Stimulated activated CD4-positive, alpha-beta T cell treated with anti-CD3 and anti-CD28 coated beads, Interleukin-15, amount 100 ng/mL, for 48 hours (primary cell): Measurements from ENCODE around the gene TTYH3.
A peak's percentile ranks its signal among the peaks of the same experiment; 100 is the strongest.
"Not testable (repeated sequence)": the region's sequence is repeated elsewhere in the genome, so short reads cannot be mapped to it uniquely, and the experiment has no call there.

Source experiments
- DNase-seq, 2 donors: peaks; one replicate each; pipeline ENCODE4 v3.0.0-alpha.2; 2020; ENCODE audit warnings: low read depth in 2 of 2

The TTYH3 gene

GRCh38 chr7:2688409-2689342 lies 56.9 kb downstream of the TTYH3 start:
- no peak for DNase-seq

- DNase-seq: no peak
Measured at GRCh38 chr7:2689343-2689847, 57.6 kb downstream of the TTYH3 start.

GRCh38 chr7:2689951-2690705 lies 58.3 kb downstream of the TTYH3 start:
- no peak for DNase-seq

DNA sequence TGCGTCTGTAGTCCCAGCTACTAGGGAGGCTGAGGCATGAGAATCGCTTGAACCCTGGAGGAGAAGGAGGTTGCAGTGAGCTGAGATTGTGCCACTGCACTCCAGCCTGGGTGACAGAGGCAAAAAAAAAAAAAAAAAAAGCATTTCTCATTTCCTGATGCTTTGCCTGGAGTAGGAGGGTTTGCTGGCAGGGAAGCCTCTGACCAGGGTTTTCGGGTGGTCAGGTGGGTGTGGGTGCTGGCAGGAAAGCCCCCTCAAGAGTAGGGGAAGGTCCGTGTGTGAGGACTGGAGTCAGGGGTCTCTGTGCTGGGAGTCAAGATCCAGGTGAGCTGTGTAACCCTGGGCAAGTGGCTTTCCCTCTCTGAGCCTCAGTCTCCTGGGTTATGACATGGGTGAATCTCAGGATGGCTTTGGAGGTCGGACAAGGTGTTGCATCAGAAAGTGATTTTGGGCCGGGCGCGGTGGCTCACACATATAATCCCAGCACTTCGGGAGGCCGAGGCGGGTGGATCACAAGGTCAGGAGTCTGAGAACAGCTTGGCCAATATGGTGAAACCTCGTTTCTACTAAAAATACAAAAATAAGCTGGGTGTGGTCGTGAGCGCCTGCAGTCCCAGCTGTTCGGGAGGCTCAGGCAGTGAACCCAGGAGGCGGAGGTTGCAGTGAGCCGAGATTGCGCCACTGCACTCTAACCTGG lies 59.4 kb downstream of the TTYH3 start:
- DNase-seq: no peak

- not testable (repeated sequence) for DNase-seq
Measured at GRCh38 chr7:2691932-2692439, 60.2 kb downstream of the TTYH3 start.

DNA sequence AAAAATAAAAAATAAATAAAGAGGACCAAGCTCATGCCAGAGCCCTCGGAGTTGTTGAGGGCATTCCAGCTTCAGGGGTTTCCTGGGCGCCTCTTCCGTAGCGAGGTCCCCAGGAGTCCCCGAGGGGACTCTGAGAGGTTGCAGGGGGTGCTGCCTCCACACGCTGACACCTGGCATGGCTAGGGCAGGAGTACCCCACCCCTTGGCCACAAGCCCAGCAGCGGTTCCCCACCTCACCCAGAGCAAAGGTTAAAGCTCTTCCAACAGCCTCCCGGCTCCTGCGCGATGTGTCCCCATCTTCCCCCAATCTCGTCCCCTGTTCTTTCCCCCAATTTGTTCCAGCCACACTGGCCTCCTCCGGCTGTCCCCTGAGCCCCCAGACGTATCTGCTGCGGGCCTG lies 60.8 kb downstream of the TTYH3 start:
- DNase-seq: no peak

DNA sequence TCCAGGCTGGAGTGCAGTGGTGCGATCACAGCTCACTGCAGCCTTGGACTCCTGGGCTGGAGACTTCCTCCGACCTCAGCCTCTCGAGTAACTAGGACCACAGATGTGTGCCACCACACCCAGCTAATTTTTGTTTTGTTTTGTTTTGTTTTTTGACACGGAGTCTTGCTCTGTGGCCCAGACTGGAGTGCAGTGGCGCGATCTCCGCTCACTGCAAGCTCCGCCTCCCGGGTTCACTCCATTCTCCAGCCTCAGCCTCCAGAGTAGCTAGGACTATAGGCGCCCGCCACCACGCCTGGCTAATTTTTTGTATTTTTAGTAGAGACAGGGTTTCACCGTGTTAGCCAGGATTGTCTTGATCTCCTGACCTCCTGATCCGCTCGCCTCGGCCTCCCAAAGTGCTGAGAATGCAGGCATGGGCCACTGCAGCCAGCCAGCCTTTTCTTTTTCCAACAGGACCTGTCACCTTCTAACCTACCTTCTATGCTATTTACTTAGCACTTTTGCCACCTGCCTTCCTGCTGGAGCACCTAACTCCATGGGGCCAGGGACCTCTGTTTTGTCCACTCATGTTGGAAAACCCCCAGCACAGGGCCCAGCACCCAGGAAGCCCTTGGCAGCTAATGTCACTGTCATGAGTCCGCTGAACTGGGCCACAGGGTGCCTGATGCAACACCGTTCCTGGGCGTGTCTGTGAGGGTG lies 61.8 kb downstream of the TTYH3 start:
- not testable (repeated sequence) for DNase-seq

DNA sequence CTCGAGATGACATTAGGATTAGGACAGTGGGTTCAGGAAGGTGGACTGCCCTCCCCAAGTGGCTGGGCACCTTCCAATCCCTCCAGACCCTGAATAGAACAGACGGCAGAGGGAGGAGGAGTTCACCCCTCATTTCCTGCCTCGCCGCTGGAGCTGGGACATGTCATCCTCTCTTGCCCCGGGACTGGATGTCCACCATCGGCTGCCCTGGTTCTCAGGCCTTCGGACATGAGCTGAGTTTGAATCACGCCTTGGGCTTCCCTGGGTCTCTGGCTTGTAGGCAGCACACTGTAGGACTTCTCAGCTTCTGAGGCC lies 62.3 kb downstream of the TTYH3 start:
- DNase-seq: not testable (repeated sequence)

GRCh38 chr7:2698581-2699288 lies 66.9 kb downstream of the TTYH3 start:
- peak; percentile 34 to 40 for DNase-seq

- DNase-seq: no peak
Measured at GRCh38 chr7:2699289-2699620, 67.5 kb downstream of the TTYH3 start.

GRCh38 chr7:2700141-2700850 lies 68.5 kb downstream of the TTYH3 start:
- DNase-seq: no peak

DNA sequence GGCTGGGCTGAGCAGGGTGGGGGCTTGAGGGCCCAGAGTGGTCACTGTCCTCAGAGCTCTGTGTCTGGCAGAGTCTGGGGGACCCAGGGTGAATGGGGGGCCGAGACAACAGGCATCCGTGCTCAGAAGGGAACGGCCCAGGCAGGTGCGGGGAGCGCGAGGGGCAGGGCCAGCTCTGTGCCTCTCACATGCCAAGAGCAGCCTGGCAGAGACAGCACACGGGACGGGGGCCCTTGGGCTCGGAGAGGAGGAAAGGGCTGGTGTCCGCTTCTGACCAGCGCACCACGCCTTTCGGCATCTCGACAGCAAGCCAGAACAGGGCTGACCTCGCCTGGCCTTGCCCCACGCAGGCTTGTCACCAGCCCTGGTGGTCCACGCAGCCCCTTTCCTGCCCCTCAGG lies 69.6 kb downstream of the TTYH3 start:
- no peak for DNase-seq

DNA sequence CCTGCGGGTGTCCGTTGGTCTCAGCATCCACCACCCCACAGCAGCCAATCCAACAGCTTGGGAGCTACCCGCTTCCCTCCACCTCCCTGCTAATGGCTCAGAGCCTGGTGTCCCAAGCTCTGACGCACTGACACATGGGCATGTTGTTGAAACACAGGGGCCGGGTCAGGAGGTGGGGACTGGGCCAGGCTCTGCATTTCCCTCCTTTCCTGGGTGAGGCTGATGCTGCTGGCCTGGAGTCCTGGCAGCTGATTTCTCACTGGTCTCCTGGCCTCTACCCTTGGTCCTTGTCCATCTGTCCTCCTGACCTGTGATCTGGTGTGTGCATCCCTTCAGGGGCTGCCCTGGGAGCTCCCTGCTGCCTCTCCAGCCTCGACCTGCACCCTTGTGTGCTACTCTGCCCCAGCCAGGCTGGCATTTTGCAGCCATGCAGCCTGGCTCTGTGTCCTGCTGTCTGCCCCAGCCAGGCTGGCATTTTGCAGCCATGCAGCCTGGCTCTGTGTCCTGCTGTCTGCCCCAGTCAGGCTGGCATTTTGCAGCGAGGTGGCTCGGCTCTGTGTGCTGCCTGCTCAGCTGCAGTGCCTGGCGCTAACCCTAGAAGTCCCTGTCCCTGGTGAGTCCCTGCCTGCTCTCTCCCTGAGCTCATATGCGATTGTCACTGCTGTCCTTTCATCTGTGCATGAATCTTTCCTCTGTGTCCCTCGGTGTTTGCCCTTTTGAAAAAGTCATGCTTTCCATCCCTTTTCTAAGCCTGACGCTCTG lies 70.2 kb downstream of the TTYH3 start:
- DNase-seq: no peak

GRCh38 chr7:2702594-2702957 lies 70.8 kb downstream of the TTYH3 start:
- DNase-seq: no peak

GRCh38 chr7:2705371-2706096 lies 73.7 kb downstream of the TTYH3 start:
- DNase-seq: no peak

DNA sequence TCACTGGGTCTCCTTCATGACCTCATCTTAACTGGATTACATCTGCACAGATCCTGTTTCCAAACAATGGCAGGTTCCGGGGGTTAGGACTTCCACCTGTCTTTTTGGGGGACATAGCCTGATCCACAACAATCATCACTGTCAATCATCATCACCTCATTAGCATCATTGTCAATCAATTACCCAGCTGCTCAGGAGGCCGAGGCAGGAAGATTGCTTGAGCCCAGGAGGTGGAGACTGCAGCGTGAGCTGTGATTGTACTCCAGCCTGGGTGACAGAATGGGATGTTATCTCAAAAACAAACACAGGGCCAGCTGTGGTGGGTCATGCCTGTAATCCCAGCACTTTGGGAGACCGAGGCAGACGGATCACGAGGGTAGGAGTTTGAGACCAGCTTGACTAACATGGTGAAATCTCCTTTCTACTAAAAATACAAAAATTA lies 74.9 kb downstream of the TTYH3 start:
- no peak for DNase-seq

DNA sequence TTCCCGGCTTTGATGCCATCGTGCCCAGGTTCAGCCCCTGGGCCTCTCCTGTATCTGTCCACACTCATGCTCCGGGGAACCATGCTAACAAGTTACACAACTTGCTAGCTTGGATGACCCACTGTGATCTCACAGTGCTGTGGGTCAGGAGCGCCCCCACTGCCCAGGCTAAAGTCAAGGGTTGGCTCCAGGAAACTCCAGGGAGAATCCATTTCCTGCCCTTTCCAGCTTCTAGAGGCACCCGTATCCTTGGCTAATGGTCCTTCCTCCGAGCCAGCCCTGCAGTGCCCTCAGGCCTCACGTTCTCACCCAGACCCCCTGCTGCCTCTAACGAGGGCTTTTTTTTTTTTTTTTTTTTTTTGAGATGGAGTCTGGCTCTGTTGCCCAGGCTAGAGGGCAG lies 75.7 kb downstream of the TTYH3 start:
- no peak for DNase-seq

- no peak for DNase-seq
Measured at GRCh38 chr7:2708041-2708440, 76.3 kb downstream of the TTYH3 start.
